ENCODE data around the gene HMGN4. TPM values are rescaled to one million over a fixed set of nuclear protein-coding genes. Genes with fewer than 3 reads are reported as not detected.

The HMGN4 gene
- polyA plus RNA-seq, 1 donor from 2014 or later: 125 TPM

DNA sequence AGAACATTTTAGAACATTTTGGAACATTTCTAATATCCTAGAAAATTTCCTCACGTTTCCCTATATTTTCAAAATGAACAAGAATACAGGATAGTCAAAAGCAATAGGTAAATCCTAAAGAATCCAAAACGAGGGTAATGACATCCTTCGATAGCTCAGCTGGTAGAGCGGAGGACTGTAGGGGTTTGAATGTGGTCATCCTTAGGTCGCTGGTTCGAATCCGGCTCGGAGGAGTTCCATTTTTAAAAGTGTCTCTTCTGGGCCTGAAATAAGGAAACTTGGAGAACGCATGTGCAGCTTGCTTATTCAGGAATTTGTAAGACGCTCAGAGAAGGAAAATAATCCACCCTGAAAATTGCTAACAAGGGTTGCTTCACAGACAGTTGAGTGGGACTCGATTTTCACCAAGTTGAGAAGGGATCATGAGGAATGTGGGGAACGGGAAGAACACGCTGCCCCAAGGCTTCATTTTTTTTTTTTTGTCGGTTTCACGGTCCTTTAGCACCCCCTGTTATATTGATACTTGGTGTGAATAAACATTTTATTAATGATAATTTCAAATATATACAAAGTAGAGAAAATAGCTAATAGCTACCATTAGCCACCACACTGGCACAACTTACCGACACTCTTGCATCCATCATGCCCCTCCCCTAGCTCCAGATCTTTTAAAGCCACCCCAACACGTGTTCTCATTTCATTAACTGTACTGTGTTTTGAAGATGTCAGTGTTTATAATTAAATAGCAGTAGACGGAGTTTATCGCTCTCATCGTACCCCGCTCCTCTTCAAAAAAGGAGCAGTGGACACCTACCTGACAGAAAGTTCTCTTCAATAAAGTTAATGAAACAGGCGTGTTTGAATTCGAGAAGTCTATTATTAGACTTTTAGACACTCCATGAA, 56.8 kb downstream of the HMGN4 start:
- H4K20me1 ChIP-seq (ENCODE audit: insufficient read depth): no peaks in the 10 kb centered on the region
- H3K79me2 ChIP-seq (replicated peaks; ENCODE audit: insufficient read depth, low read length): peaks cover 10% of the 10 kb centered on the region
- peaks cover 47% of the 10 kb centered on the region for H3K27me3 ChIP-seq (ENCODE audit: insufficient read depth, low read depth, low read length)
- no peaks in the 10 kb centered on the region for H3K9me2 ChIP-seq (ENCODE audit: insufficient read depth, low read length)
- no peak for TF ChIP-seq MXI1 (conservative IDR thresholded peaks at IDR 0.05; ENCODE audit: poor library complexity, severe bottlenecking)
- no peak for TF ChIP-seq RAD21 (conservative IDR thresholded peaks at IDR 0.05)
- TF ChIP-seq POLR2AphosphoS5 (IDR thresholded peaks at IDR 0.05): no peak
- no peak for TF ChIP-seq EZH2 (IDR thresholded peaks at IDR 0.05; ENCODE audit: borderline replicate concordance, insufficient read depth, low read length, poor library complexity, severe bottlenecking)
- TF ChIP-seq EP300 (conservative IDR thresholded peaks at IDR 0.05; ENCODE audit: poor library complexity, severe bottlenecking): no peak
- TF ChIP-seq, protein P1, sequence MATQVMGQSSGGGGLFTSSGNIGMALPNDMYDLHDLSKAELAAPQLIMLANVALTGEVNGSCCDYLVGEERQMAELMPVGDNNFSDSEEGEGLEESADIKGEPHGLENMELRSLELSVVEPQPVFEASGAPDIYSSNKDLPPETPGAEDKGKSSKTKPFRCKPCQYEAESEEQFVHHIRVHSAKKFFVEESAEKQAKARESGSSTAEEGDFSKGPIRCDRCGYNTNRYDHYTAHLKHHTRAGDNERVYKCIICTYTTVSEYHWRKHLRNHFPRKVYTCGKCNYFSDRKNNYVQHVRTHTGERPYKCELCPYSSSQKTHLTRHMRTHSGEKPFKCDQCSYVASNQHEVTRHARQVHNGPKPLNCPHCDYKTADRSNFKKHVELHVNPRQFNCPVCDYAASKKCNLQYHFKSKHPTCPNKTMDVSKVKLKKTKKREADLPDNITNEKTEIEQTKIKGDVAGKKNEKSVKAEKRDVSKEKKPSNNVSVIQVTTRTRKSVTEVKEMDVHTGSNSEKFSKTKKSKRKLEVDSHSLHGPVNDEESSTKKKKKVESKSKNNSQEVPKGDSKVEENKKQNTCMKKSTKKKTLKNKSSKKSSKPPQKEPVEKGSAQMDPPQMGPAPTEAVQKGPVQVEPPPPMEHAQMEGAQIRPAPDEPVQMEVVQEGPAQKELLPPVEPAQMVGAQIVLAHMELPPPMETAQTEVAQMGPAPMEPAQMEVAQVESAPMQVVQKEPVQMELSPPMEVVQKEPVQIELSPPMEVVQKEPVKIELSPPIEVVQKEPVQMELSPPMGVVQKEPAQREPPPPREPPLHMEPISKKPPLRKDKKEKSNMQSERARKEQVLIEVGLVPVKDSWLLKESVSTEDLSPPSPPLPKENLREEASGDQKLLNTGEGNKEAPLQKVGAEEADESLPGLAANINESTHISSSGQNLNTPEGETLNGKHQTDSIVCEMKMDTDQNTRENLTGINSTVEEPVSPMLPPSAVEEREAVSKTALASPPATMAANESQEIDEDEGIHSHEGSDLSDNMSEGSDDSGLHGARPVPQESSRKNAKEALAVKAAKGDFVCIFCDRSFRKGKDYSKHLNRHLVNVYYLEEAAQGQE (IDR thresholded peaks at IDR 0.05; ENCODE audit: borderline replicate concordance): no peak
- TF ChIP-seq TAF1 (IDR thresholded peaks at IDR 0.05; ENCODE audit: low read depth): no peak
- no peak for TF ChIP-seq CTCF (IDR thresholded peaks at IDR 0.05; ENCODE audit: poor library complexity, severe bottlenecking)
- TF ChIP-seq SMC3 (conservative IDR thresholded peaks at IDR 0.05; ENCODE audit: poor library complexity): no peak
- peaks cover 7% of the 10 kb centered on the region for H3F3A ChIP-seq (ENCODE audit: insufficient read depth, low read length, poor library complexity, severe bottlenecking)
- H3K36me3 ChIP-seq (ENCODE audit: insufficient read depth, low read length): no peaks in the 10 kb centered on the region
- H3K9ac ChIP-seq (ENCODE audit: low read length): no peak overlapping the region
- no peak overlapping the region for H2AFZ ChIP-seq (ENCODE audit: low read depth, low read length)
- H3K9me3 ChIP-seq (ENCODE audit: low read length): peaks cover 4% of the 10 kb centered on the region
- H3K4me2 ChIP-seq (ENCODE audit: low read length): peak overlapping the region; percentile 97
- no peak overlapping the region for H3K27ac ChIP-seq (ENCODE audit: low read length)
- H3K4me3 ChIP-seq (ENCODE audit: low read length): peak overlapping the region; percentile 85

DNA sequence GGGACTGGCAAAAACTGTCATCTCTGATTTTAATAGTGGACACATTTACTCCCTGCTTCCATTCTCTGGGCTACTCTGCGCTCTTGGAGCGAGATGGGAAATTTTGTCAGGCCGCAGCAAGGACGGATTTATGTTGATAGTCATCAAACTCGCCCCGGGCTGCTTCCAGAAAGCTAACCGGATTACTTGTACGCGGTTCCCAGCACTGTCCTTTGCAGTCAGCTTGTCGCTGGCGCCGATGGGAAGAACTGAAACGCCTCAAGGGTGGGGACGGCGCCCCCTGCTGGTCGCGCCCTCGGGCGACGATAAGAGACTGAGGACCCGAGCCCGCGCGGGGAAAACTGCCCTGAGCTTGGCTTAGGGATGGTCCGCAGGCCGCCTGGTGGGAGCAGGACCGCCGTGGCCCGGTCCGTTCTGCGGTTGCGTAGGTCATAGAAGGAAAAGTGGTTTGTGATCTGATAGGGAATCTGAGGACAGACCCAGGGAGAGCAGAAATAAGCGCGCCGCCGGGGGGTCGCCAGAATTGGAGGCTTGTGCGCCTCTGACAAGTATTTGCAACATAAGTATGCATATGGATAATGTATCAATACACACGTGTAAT, 57.6 kb downstream of the HMGN4 start:
- Histone ChIP-seq H3K27ac (ENCODE audit: low read length) (no peak overlapping the region), H3F3A (ENCODE audit: insufficient read depth, low read length, poor library complexity, severe bottlenecking) (peaks cover 7% of the 10 kb centered on the region), H3K9ac (ENCODE audit: low read length) (peak overlapping the region; percentile 20), H3K79me2 (replicated peaks; ENCODE audit: insufficient read depth, low read length) (peaks cover 10% of the 10 kb centered on the region), H3K9me2 (ENCODE audit: insufficient read depth, low read length) (no peaks in the 10 kb centered on the region), H3K4me2 (ENCODE audit: low read length) (peak overlapping the region; percentile 97), H2AFZ (ENCODE audit: low read depth, low read length) (peak overlapping the region; percentile 16), H4K20me1 (ENCODE audit: insufficient read depth) (no peaks in the 10 kb centered on the region), H3K27me3 (ENCODE audit: insufficient read depth, low read depth, low read length) (peaks cover 44% of the 10 kb centered on the region), H3K4me3 (ENCODE audit: low read length) (peak overlapping the region; percentile 85), H3K9me3 (ENCODE audit: low read length) (peaks cover 4% of the 10 kb centered on the region), H3K36me3 (ENCODE audit: insufficient read depth, low read length) (no peaks in the 10 kb centered on the region)
- TF ChIP-seq EZH2 (IDR thresholded peaks at IDR 0.05; ENCODE audit: borderline replicate concordance, insufficient read depth, low read length, poor library complexity, severe bottlenecking) (no peak), POLR2AphosphoS5 (IDR thresholded peaks at IDR 0.05) (no peak), RAD21 (conservative IDR thresholded peaks at IDR 0.05) (peak; percentile 86), SMC3 (conservative IDR thresholded peaks at IDR 0.05; ENCODE audit: poor library complexity) (peak; percentile 97), EP300 (conservative IDR thresholded peaks at IDR 0.05; ENCODE audit: poor library complexity, severe bottlenecking) (no peak), TAF1 (IDR thresholded peaks at IDR 0.05; ENCODE audit: low read depth) (no peak), CTCF (IDR thresholded peaks at IDR 0.05; ENCODE audit: poor library complexity, severe bottlenecking) (peak; percentile 95), MXI1 (conservative IDR thresholded peaks at IDR 0.05; ENCODE audit: poor library complexity, severe bottlenecking) (peak; percentile 31)
- TF ChIP-seq, protein P1 (IDR thresholded peaks at IDR 0.05; ENCODE audit: borderline replicate concordance): no peak

All from neural cell (in vitro differentiated cells).